GM12878 (cell line): ENCODE data around the gene ELSPBP1. TPM values are rescaled to one million over a fixed set of nuclear protein-coding genes. Genes with fewer than 3 reads are reported as not detected.

Experiments used
- ATAC-seq: fragments of 200-7000 bp; cut with Tn5 transposase; 3 replicates; pipeline ENCODE4 v1.9.1; 2020; ENCODE audit warnings: mild to moderate bottlenecking, moderate library complexity
- BruUV-seq: library from RNA; stranded (reverse); fragments of 400-500 nt; replicated peaks from 2 replicates; lab custom pipeline; 2021; lab: Mats Ljungman, UMichigan
- CTCF ChIA-PET: fragments of 300-600 bp; sonication (Branson Sonifier 250); formaldehyde crosslinking; extraction: SDS; loops from one replicate; lab custom pipeline; 2021; ENCODE audit warnings: inconsistent platforms; lab: Yijun Ruan, JAX
- POLR2A ChIA-PET: fragments of 350-600 bp; formaldehyde crosslinking; extraction: SDS; loops from one replicate; lab custom pipeline; 2021; ENCODE audit warnings: inconsistent platforms; lab: Charles Lee
- RAD21 ChIA-PET: fragments of 300-600 bp; sonication (Branson Sonifier 250); formaldehyde crosslinking; loops from one replicate; lab custom pipeline; 2023; ENCODE audit warnings: antibody characterized with exemption; ENCODE audit not compliant: unreplicated experiment; lab: Charles Lee
- SMC1A ChIA-PET: fragments of 300-600 bp; sonication (Branson Sonifier 250); formaldehyde crosslinking; loops from one replicate; lab custom pipeline; 2023; ENCODE audit not compliant: unreplicated experiment, uncharacterized antibody; lab: Charles Lee
- DNase-seq: peaks from one replicate; pipeline ENCODE4 v3.0.0-alpha.2; 2011; ENCODE audit warnings: low read depth, low spot score
- FAIRE-seq: peaks from 3 replicates; lab custom pipeline; 2011; peaks lifted over from hg19 to GRCh38; lab: Jason Lieb, UNC
- H2AFZ ChIP-seq: 2 replicates; pipeline ENCODE4 v1.6.0; 2011; ENCODE audit warnings: low read depth, low read length, control low read depth; ENCODE audit not compliant: control insufficient read depth
- H3K27ac ChIP-seq: 2 replicates; pipeline ENCODE4 v1.5.1; 2011; ENCODE audit warnings: control low read depth; ENCODE audit not compliant: control insufficient read depth, insufficient read depth
- H3K27me3 ChIP-seq, 2 experiments: replicated peaks in 1 of 2; 2 replicates each; pipeline versions ENCODE4 v1.6.0 to v1.6.1; 2011; ENCODE audit warnings: low read length in 1 of 2; ENCODE audit not compliant: control insufficient read depth in 2 of 2, insufficient read depth in 2 of 2
- H3K36me3 ChIP-seq, 2 experiments: 2 replicates each; pipeline ENCODE4 v1.5.1; 2011; ENCODE audit warnings: low read length in 1 of 2; ENCODE audit not compliant: control insufficient read depth in 2 of 2, insufficient read depth in 2 of 2
- H3K4me1 ChIP-seq: 2 replicates; pipeline ENCODE4 v1.6.1; 2011; ENCODE audit warnings: mild to moderate bottlenecking, low read length, moderate library complexity, mixed read lengths; ENCODE audit not compliant: control insufficient read depth, insufficient read depth
- H3K4me2 ChIP-seq: 2 replicates; pipeline ENCODE4 v1.6.0; 2011; ENCODE audit warnings: control low read depth; ENCODE audit not compliant: control insufficient read depth, insufficient read depth
- H3K4me3 ChIP-seq: fragments of 200-600 bp; sonication (generic); 2 replicates; pipeline ENCODE4 v1.5.1; 2016
- H3K79me2 ChIP-seq: 2 replicates; pipeline ENCODE4 v1.6.0; 2011; ENCODE audit warnings: low read length; ENCODE audit not compliant: control insufficient read depth, insufficient read depth
- H3K9ac ChIP-seq: 2 replicates; pipeline ENCODE4 v1.8.0; 2011; ENCODE audit warnings: low read length, control low read depth, mixed read lengths; ENCODE audit not compliant: control insufficient read depth, insufficient read depth
- H3K9me3 ChIP-seq: replicated peaks from 3 replicates; pipeline ENCODE4 v1.5.1; 2011; ENCODE audit warnings: mild to moderate bottlenecking, low read length; ENCODE audit not compliant: control insufficient read depth, insufficient read depth
- H4K20me1 ChIP-seq: 2 replicates; pipeline ENCODE4 v1.6.0; 2011; ENCODE audit not compliant: control insufficient read depth, insufficient read depth
- BACH1 ChIP-seq: fragments of 450-650 bp; IDR thresholded peaks from 2 replicates; pipeline ENCODE4 v1.6.1; 2017; ENCODE audit warnings: mild to moderate bottlenecking, borderline replicate concordance
- CBX3 ChIP-seq: fragments of 200-600 bp; sonication (generic); IDR thresholded peaks from 2 replicates; pipeline ENCODE4 v1.6.1; 2016; ENCODE audit warnings: low read depth, borderline replicate concordance
- FOXM1 ChIP-seq: IDR thresholded peaks from 2 replicates; pipeline ENCODE4 v1.6.1; 2012; ENCODE audit warnings: low read depth, mild to moderate bottlenecking, inconsistent platforms, low read length, moderate library complexity
- KAT2A ChIP-seq: conservative IDR thresholded peaks from 2 replicates; pipeline ENCODE4 v1.6.1; 2011; ENCODE audit warnings: low read depth, low read length; ENCODE audit not compliant: control insufficient read depth
- KLF5 ChIP-seq: fragments of 450-650 bp; IDR thresholded peaks from 2 replicates; pipeline ENCODE4 v1.6.1; 2014; ENCODE audit warnings: mild to moderate bottlenecking; ENCODE audit not compliant: partially characterized antibody
- MYB ChIP-seq: fragments of 150-350 bp; IDR thresholded peaks from 2 replicates; pipeline ENCODE4 v1.6.1; 2014; ENCODE audit warnings: mild to moderate bottlenecking, low read depth, low read length, borderline replicate concordance
- TCF3 ChIP-seq: IDR thresholded peaks from 2 replicates; pipeline ENCODE4 v1.6.1; 2012; ENCODE audit warnings: low read depth, mild to moderate bottlenecking, low read length, borderline replicate concordance; ENCODE audit not compliant: insufficient read depth
- TCF7 ChIP-seq: IDR thresholded peaks from 2 replicates; pipeline ENCODE4 v1.6.1; 2014; ENCODE audit warnings: antibody characterized with exemption, borderline replicate concordance
- WGBS: methylation state at CpG from one replicate; pipeline ENCODE4 v1.1.6; 2016; ENCODE audit warnings: low lambda C conversion rate; ENCODE audit not compliant: insufficient replicate concordance, insufficient coverage; ENCODE audit errors: missing lambda C conversion rate; 5-methylcytosine and 5-hydroxymethylcytosine counted together
- in situ Hi-C: fragments of 300-500 bp; cut with MboI; formaldehyde crosslinking; loops from 9 replicates; pipeline ENCODE4 v1.14.3; 2018; ENCODE audit warnings: mixed read lengths
- intact Hi-C: fragments of 100-400 bp; cut with micrococcal nuclease; formaldehyde crosslinking; loops from one replicate; pipeline ENCODE4 v1.14.2; 2022; ENCODE audit not compliant: unreplicated experiment
- polyA plus RNA-seq, 11 experiments: library from polyadenylated mRNA; depleted of rRNA in 4 of 11; unstranded in 6 of 11; stranded (reverse) in 5 of 11; fragments of >200 nt; fragmentation: Nextera tagmentation in 4 of 11; fragmentation: Illumina TruSeq in 1 of 11; extraction: Ambion mirVana in 4 of 11; extraction: Trizol in 1 of 11; gene quantifications; 1 replicate in 1 of 11; 2 replicates in 10 of 11; pipeline versions ENCODE4 v1.2.1 to v1.2.3, GENCODE V29; 2011 to 2016; ENCODE audit warnings: inconsistent platforms in 2 of 11, missing spikeins in 2 of 11, low read depth in 1 of 11
- total RNA-seq, 4 experiments: library from RNA; depleted of rRNA in 3 of 4; stranded (reverse); fragments of >200 nt in 3 of 4; fragmentation: Illumina TruSeq in 1 of 4; extraction: Trizol in 1 of 4; gene quantifications; 2 replicates each; pipeline versions ENCODE4 v1.2.1 to v1.2.3, GENCODE V29; 2013 to 2021
- TF ChIP-seq, protein P1 (sequence below): fragments of 450-650 bp; IDR thresholded peaks from 2 replicates; pipeline ENCODE4 v1.6.1; 2017; ENCODE audit warnings: borderline replicate concordance
- TF ChIP-seq, protein P2 (sequence below): fragments of 450-650 bp; IDR thresholded peaks from 2 replicates; pipeline ENCODE4 v1.6.1; 2016; ENCODE audit warnings: mild to moderate bottlenecking, moderate library complexity, borderline replicate concordance
- TF ChIP-seq, protein P3 (sequence below): fragments of 150-350 bp; IDR thresholded peaks from 2 replicates; pipeline ENCODE4 v1.6.1; 2014; ENCODE audit warnings: mild to moderate bottlenecking, low read depth, low read length

Gene ELSPBP1
- total and polyA plus RNA-seq, 10 of the 15 experiments (the other 5 are each of a cell fraction or from before 2014, with no cell fraction given), result not detected

DNA sequence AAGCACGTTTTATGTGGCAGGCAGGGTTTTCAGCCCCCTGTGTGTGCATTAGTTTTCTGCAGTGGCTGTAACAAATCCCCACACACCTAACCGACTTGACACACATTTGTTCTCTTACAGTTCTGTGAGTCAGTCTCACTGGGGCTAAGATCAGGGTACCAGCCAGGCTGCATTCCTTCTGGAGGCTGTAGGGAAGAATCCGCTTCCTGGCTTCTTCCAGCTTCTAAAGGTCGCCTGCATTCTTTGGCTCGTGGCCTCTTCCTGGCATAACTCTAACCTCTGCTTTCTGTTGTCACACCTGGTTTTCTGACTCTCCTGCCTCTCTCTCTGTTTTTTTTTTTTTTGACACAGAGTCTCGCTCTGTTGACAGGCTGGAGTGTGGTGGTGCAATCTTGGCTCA, 6.4 kb downstream of the ELSPBP1 start (continued):
- TF ChIP-seq TCF7 (no peak), CBX3 (no peak), TCF3 (no peak), MYB (no peak)
- TF ChIP-seq, all 136 proteins: peak for 0

DNA sequence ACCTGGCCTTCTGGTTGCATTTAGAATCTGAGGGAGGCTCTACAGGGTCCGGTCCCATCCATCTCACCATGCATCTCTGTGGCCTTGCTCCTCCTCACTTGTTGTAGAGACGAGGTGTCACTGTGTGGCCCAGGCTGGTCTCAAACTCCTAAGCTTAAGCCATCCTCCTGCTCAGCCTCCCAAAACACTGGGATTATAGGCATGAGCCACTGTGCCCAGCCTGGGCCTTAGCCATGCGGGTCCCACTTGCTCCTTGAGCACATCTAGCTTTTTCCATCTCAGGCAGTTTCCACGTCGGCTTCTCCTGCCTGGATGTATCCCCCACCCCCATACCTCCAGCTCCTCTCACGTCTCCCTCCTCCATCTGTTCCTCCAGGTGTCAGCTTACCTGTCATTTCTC, 9.8 kb downstream of the ELSPBP1 start:
- intact Hi-C loops (no loop called here), in situ Hi-C loops (no loop called here)
- SMC1A ChIA-PET, result no interaction called here
- Histone ChIP-seq H3K27ac (no peak overlapping the region), H3K9ac (no peak overlapping the region), H3K27me3 (no peaks in the 10 kb centered on the region), H4K20me1 (no peaks in the 10 kb centered on the region), H3K4me2 (no peak overlapping the region), H3K9me3 (no peaks in the 10 kb centered on the region), H3K4me1 (no peaks in the 10 kb centered on the region), H3K36me3 (no peaks in the 10 kb centered on the region), H2AFZ (no peak overlapping the region), H3K4me3 (no peak overlapping the region), H3K79me2 (no peaks in the 10 kb centered on the region)
- no TSS peak for BruUV-seq
- CTCF ChIA-PET, result no interaction called here
- no peak for FAIRE-seq
- no peak for DNase-seq
- TF ChIP-seq, protein P1, sequence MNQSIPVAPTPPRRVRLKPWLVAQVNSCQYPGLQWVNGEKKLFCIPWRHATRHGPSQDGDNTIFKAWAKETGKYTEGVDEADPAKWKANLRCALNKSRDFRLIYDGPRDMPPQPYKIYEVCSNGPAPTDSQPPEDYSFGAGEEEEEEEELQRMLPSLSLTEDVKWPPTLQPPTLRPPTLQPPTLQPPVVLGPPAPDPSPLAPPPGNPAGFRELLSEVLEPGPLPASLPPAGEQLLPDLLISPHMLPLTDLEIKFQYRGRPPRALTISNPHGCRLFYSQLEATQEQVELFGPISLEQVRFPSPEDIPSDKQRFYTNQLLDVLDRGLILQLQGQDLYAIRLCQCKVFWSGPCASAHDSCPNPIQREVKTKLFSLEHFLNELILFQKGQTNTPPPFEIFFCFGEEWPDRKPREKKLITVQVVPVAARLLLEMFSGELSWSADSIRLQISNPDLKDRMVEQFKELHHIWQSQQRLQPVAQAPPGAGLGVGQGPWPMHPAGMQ, result no peak
- TF ChIP-seq BACH1 (no peak), KLF5 (no peak), KAT2A (no peak), FOXM1 (no peak)
- TF ChIP-seq, protein P2, sequence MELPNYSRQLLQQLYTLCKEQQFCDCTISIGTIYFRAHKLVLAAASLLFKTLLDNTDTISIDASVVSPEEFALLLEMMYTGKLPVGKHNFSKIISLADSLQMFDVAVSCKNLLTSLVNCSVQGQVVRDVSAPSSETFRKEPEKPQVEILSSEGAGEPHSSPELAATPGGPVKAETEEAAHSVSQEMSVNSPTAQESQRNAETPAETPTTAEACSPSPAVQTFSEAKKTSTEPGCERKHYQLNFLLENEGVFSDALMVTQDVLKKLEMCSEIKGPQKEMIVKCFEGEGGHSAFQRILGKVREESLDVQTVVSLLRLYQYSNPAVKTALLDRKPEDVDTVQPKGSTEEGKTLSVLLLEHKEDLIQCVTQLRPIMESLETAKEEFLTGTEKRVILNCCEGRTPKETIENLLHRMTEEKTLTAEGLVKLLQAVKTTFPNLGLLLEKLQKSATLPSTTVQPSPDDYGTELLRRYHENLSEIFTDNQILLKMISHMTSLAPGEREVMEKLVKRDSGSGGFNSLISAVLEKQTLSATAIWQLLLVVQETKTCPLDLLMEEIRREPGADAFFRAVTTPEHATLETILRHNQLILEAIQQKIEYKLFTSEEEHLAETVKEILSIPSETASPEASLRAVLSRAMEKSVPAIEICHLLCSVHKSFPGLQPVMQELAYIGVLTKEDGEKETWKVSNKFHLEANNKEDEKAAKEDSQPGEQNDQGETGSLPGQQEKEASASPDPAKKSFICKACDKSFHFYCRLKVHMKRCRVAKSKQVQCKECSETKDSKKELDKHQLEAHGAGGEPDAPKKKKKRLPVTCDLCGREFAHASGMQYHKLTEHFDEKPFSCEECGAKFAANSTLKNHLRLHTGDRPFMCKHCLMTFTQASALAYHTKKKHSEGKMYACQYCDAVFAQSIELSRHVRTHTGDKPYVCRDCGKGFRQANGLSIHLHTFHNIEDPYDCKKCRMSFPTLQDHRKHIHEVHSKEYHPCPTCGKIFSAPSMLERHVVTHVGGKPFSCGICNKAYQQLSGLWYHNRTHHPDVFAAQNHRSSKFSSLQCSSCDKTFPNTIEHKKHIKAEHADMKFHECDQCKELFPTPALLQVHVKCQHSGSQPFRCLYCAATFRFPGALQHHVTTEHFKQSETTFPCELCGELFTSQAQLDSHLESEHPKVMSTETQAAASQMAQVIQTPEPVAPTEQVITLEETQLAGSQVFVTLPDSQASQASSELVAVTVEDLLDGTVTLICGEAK, result no peak
- TF ChIP-seq, protein P3, sequence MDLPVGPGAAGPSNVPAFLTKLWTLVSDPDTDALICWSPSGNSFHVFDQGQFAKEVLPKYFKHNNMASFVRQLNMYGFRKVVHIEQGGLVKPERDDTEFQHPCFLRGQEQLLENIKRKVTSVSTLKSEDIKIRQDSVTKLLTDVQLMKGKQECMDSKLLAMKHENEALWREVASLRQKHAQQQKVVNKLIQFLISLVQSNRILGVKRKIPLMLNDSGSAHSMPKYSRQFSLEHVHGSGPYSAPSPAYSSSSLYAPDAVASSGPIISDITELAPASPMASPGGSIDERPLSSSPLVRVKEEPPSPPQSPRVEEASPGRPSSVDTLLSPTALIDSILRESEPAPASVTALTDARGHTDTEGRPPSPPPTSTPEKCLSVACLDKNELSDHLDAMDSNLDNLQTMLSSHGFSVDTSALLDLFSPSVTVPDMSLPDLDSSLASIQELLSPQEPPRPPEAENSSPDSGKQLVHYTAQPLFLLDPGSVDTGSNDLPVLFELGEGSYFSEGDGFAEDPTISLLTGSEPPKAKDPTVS, result no peak
- no peak for ATAC-seq
- 24% methylated on average over 6 of the region's 6 CpGs for WGBS
- POLR2A ChIA-PET, result no interaction called here
- RAD21 ChIA-PET, result no interaction called here
